H9 (cell line): ENCODE data around the gene CHML. TPM values are rescaled to one million over a fixed set of nuclear protein-coding genes. Genes with fewer than 3 reads are reported as not detected.

Source experiments
- DNase-seq: peaks from one replicate; pipeline ENCODE4 v3.0.0-alpha.2; 2017
- H2AFZ ChIP-seq: one replicate; pipeline ENCODE4 v1.6.1; 2013; ENCODE audit warnings: mild to moderate bottlenecking, low read length, control low read depth, moderate library complexity
- H2AK5ac ChIP-seq: 2 replicates; pipeline ENCODE4 v1.6.1; 2013; ENCODE audit warnings: low read length, control low read depth, mixed read lengths; ENCODE audit not compliant: insufficient read length
- H2BK120ac ChIP-seq: one replicate; pipeline ENCODE4 v1.6.1; 2013; ENCODE audit warnings: low read depth, mild to moderate bottlenecking, low read length, control low read depth, inconsistent platforms; ENCODE audit not compliant: poor library complexity, severe bottlenecking
- H2BK12ac ChIP-seq: 2 replicates; pipeline ENCODE4 v1.6.1; 2013; ENCODE audit warnings: low read length, control low read depth, mixed read lengths, low read depth; ENCODE audit not compliant: insufficient read length
- H2BK15ac ChIP-seq: 2 replicates; pipeline ENCODE4 v1.6.1; 2013; ENCODE audit warnings: low read depth, low read length, control low read depth
- H2BK20ac ChIP-seq: one replicate; pipeline ENCODE4 v1.6.1; 2013; ENCODE audit warnings: low read depth, mild to moderate bottlenecking, low read length, control low read depth, inconsistent platforms; ENCODE audit not compliant: poor library complexity, severe bottlenecking
- H2BK5ac ChIP-seq: 2 replicates; pipeline ENCODE4 v1.6.1; 2013; ENCODE audit warnings: low read length, control low read depth, mixed read lengths; ENCODE audit not compliant: insufficient read length
- H3K14ac ChIP-seq: 2 replicates; pipeline ENCODE4 v1.6.1; 2013; ENCODE audit warnings: low read length, control low read depth; ENCODE audit not compliant: insufficient read depth
- H3K18ac ChIP-seq: 2 replicates; pipeline ENCODE4 v1.6.1; 2013; ENCODE audit warnings: low read depth, mild to moderate bottlenecking, mixed read lengths, low read length, control low read depth; ENCODE audit not compliant: insufficient read length
- H3K23ac ChIP-seq: 2 replicates; pipeline ENCODE4 v1.6.1; 2013; ENCODE audit warnings: low read length, control low read depth, mixed read lengths, low read depth; ENCODE audit not compliant: insufficient read length
- H3K23me2 ChIP-seq: 2 replicates; pipeline ENCODE4 v1.6.1; 2013; ENCODE audit warnings: low read depth, mild to moderate bottlenecking, mixed read lengths, low read length, control low read depth; ENCODE audit not compliant: insufficient read length, poor library complexity, severe bottlenecking
- H3K27ac ChIP-seq: 2 replicates; pipeline ENCODE4 v1.5.1; 2013; ENCODE audit warnings: low read length, control low read depth, mixed read lengths, low read depth; ENCODE audit not compliant: insufficient read length
- H3K27me3 ChIP-seq: 2 replicates; pipeline ENCODE4 v1.6.1; 2013; ENCODE audit warnings: low read length, control low read depth, inconsistent platforms; ENCODE audit not compliant: insufficient read depth
- H3K4ac ChIP-seq: 2 replicates; pipeline ENCODE4 v1.6.1; 2013; ENCODE audit warnings: low read depth, mild to moderate bottlenecking, control low read depth, inconsistent platforms, low read length, moderate library complexity
- H3K4me1 ChIP-seq: 2 replicates; pipeline ENCODE4 v1.6.1; 2013; ENCODE audit warnings: low read length, control low read depth, inconsistent platforms; ENCODE audit not compliant: insufficient read depth
- H3K4me2 ChIP-seq: 2 replicates; pipeline ENCODE4 v1.6.1; 2013; ENCODE audit warnings: low read length, control low read depth, mixed read lengths; ENCODE audit not compliant: insufficient read length, insufficient read depth
- H3K56ac ChIP-seq: 2 replicates; pipeline ENCODE4 v1.6.1; 2013; ENCODE audit warnings: low read depth, mild to moderate bottlenecking, mixed read lengths, low read length, control low read depth; ENCODE audit not compliant: insufficient read length
- H3K79me1 ChIP-seq: 2 replicates; pipeline ENCODE4 v1.6.1; 2013; ENCODE audit warnings: low read depth, mild to moderate bottlenecking, moderate library complexity, low read length, control low read depth, inconsistent platforms; ENCODE audit not compliant: insufficient read depth, poor library complexity, severe bottlenecking
- H3K79me2 ChIP-seq: 2 replicates; pipeline ENCODE4 v1.6.1; 2013; ENCODE audit warnings: low read length, control low read depth, inconsistent platforms; ENCODE audit not compliant: insufficient read depth
- H3K9ac ChIP-seq: 2 replicates; pipeline ENCODE4 v1.6.1; 2013; ENCODE audit warnings: low read length, control low read depth, mixed read lengths; ENCODE audit not compliant: insufficient read length; ENCODE audit errors: extremely low read depth
- H3K9me3 ChIP-seq: one replicate; pipeline ENCODE4 v1.6.1; 2013; ENCODE audit warnings: low read depth, low read length, inconsistent platforms; ENCODE audit not compliant: control insufficient read depth
- H3T11ph ChIP-seq: one replicate; pipeline ENCODE4 v1.6.1; 2013; ENCODE audit warnings: mild to moderate bottlenecking, low read length, control low read depth, inconsistent platforms
- H4K20me1 ChIP-seq: one replicate; pipeline ENCODE4 v1.6.1; 2013; ENCODE audit not compliant: control insufficient read depth, insufficient read length, insufficient read depth
- H4K5ac ChIP-seq: 2 replicates; pipeline ENCODE4 v1.6.1; 2013; ENCODE audit warnings: low read depth, mild to moderate bottlenecking, mixed read lengths, low read length, control low read depth; ENCODE audit not compliant: insufficient read length
- H4K8ac ChIP-seq: replicated peaks from 2 replicates; pipeline ENCODE4 v1.6.1; 2013; ENCODE audit warnings: low read length, control low read depth, mixed read lengths, low read depth; ENCODE audit not compliant: insufficient read length
- H4K91ac ChIP-seq: 2 replicates; pipeline ENCODE4 v1.6.1; 2013; ENCODE audit warnings: low read depth, mild to moderate bottlenecking, moderate library complexity, mixed read lengths, low read length, control low read depth; ENCODE audit not compliant: insufficient read length
- H3K27ac Mint-ChIP-seq, 3 experiments: 2 replicates in 2 of 3; 3 replicates in 1 of 3; pipeline ENCODE4 v1.8.0; 2020 to 2021; ENCODE audit warnings: mixed read lengths in 3 of 3, mild to moderate bottlenecking in 1 of 3, moderate library complexity in 1 of 3
- H3K27me3 Mint-ChIP-seq: 2 replicates; pipeline ENCODE4 v1.8.0; 2021; ENCODE audit warnings: low read depth, mild to moderate bottlenecking, moderate library complexity, mixed read lengths
- H3K36me3 Mint-ChIP-seq, 3 experiments: 2 replicates in 2 of 3; 3 replicates in 1 of 3; pipeline ENCODE4 v1.8.0; 2020 to 2021; ENCODE audit warnings: low read depth in 3 of 3, mixed read lengths in 3 of 3; ENCODE audit not compliant: insufficient read depth in 1 of 3
- H3K4me1 Mint-ChIP-seq, 2 experiments: 2 replicates each; pipeline ENCODE4 v1.8.0; 2020; ENCODE audit warnings: mixed read lengths in 2 of 2
- H3K4me3 Mint-ChIP-seq, 2 experiments: 2 replicates in 1 of 2; 3 replicates in 1 of 2; pipeline ENCODE4 v1.8.0; 2020 to 2021; ENCODE audit warnings: mild to moderate bottlenecking in 2 of 2, mixed read lengths in 2 of 2, moderate library complexity in 1 of 2
- H3K9me3 Mint-ChIP-seq, 2 experiments: 2 replicates in 1 of 2; 3 replicates in 1 of 2; pipeline ENCODE4 v1.8.0; 2020; ENCODE audit warnings: mild to moderate bottlenecking in 2 of 2, mixed read lengths in 2 of 2, moderate library complexity in 1 of 2
- CTCF ChIP-seq: fragments of 200-600 bp; sonication (generic); conservative IDR thresholded peaks from 3 replicates; pipeline ENCODE4 v1.8.0; 2021; ENCODE audit warnings: antibody characterized with exemption, mild to moderate bottlenecking
- total RNA-seq: library from RNA; stranded (reverse); gene quantifications from 2 replicates; pipeline ENCODE4 v1.2.1, GENCODE V29; 2021

Gene CHML
- total RNA-seq, 1 experiment from 2014 or later: 45.7 TPM

- no peaks in the 10 kb centered on the region for H4K20me1 ChIP-seq
- no peaks in the 10 kb centered on the region for H3K9me3 Mint-ChIP-seq
- H3K27me3 ChIP-seq: no peaks in the 10 kb centered on the region
- no peak overlapping the region for H3T11ph ChIP-seq
- no peak overlapping the region for H3K4me2 ChIP-seq
- H3K18ac ChIP-seq: no peak overlapping the region
- H4K5ac ChIP-seq: no peak overlapping the region
- no peak overlapping the region for H3K14ac ChIP-seq
- H3K4me1 ChIP-seq: no peaks in the 10 kb centered on the region; the same call in 1 of the 2 replicates
- H3K36me3 Mint-ChIP-seq: peaks cover 9 to 24% (median 21%) of the 10 kb centered on the region in 3 experiments; a peak in 6 of 7 replicates
- no peak overlapping the region for H2BK12ac ChIP-seq
- no peak overlapping the region for H2BK5ac ChIP-seq
- no peaks in the 10 kb centered on the region; the same call in 1 of the 2 replicates for H3K79me2 ChIP-seq
- no peak for TF ChIP-seq CTCF
- no peak overlapping the region for H3K56ac ChIP-seq
- H4K91ac ChIP-seq: no peak overlapping the region
- H2BK120ac ChIP-seq: no peak overlapping the region
- H3K27me3 Mint-ChIP-seq: no peaks in the 10 kb centered on the region
- H3K9me3 ChIP-seq: no peaks in the 10 kb centered on the region
- DNase-seq: no peak
- no peaks in the 10 kb centered on the region for H3K79me1 ChIP-seq
- H3K27ac ChIP-seq: no peak overlapping the region
- H3K4me3 Mint-ChIP-seq: no peak overlapping the region
- H3K4me1 Mint-ChIP-seq: peaks cover 18 to 22% of the 10 kb centered on the region in 2 experiments
- no peak overlapping the region for H2AK5ac ChIP-seq
- no peak overlapping the region for H3K23ac ChIP-seq
- H2AFZ ChIP-seq: no peak overlapping the region
- no peak overlapping the region for H3K9ac ChIP-seq
- no peak overlapping the region for H2BK15ac ChIP-seq
- H3K23me2 ChIP-seq: no peaks in the 10 kb centered on the region
- no peak overlapping the region for H3K27ac Mint-ChIP-seq
- no peak overlapping the region for H4K8ac ChIP-seq
- no peak overlapping the region for H2BK20ac ChIP-seq
- H3K4ac ChIP-seq: no peak overlapping the region
Observed at GRCh38 chr1:241630005-241630404, 10.2 kb downstream of the CHML start.
